ENCODE data around the gene ASB4. TPM values are rescaled to one million over a fixed set of nuclear protein-coding genes. Genes with fewer than 3 reads are reported as not detected.
A peak's percentile ranks its signal among the peaks of the same experiment; 100 is the strongest.

Gene ASB4, protein sequence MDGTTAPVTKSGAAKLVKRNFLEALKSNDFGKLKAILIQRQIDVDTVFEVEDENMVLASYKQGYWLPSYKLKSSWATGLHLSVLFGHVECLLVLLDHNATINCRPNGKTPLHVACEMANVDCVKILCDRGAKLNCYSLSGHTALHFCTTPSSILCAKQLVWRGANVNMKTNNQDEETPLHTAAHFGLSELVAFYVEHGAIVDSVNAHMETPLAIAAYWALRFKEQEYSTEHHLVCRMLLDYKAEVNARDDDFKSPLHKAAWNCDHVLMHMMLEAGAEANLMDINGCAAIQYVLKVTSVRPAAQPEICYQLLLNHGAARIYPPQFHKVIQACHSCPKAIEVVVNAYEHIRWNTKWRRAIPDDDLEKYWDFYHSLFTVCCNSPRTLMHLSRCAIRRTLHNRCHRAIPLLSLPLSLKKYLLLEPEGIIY
- not detected in 2 replicates for total RNA-seq
- long read RNA-seq: 0 reads

DNA sequence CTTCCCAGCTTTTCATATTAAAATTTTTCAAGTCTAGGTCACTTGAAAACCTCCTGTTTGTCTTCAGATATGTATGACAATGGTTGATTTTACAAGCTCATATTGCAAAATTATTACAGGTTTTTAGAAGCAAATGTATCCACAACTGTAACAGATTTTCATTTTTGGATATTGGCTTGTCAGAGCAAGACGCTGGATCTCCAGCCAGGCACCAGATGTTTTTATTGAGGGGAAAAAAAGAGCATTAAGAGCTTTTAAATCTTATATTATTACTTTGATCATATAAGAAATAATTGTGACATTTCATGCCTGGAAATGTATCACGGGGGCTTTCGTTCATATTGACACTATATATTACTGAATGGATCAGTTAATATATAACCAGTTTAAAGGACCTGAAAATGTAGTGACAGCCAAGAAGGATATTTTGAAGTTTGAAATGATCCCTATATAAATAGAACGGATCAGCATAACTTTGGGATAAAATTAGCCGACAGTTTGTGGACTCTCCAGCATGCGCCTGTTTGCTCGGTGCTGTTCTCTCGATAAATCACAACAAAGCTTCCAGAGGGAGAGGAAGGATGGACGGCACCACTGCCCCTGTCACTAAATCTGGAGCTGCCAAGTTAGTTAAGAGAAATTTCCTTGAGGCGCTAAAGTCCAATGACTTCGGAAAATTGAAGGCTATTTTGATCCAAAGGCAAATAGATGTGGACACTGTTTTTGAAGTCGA, at the start of gene ASB4:
Gene ASB4, plus strand, starts transcription at position 553 of the 733 bp plus-strand sequence. Its CDS starts 29 bp downstream, at position 582.
- DNase-seq (ENCODE audit: extremely low spot score, unreplicated experiment): no peak
- H3K9me3 Mint-ChIP-seq (ENCODE audit: unreplicated experiment): no peaks in the 10 kb centered on the region
- H3K4me1 Mint-ChIP-seq (ENCODE audit: unreplicated experiment): no peaks in the 10 kb centered on the region
- no peaks in the 10 kb centered on the region for H3K36me3 Mint-ChIP-seq (ENCODE audit: unreplicated experiment)
- TF ChIP-seq, protein P1, sequence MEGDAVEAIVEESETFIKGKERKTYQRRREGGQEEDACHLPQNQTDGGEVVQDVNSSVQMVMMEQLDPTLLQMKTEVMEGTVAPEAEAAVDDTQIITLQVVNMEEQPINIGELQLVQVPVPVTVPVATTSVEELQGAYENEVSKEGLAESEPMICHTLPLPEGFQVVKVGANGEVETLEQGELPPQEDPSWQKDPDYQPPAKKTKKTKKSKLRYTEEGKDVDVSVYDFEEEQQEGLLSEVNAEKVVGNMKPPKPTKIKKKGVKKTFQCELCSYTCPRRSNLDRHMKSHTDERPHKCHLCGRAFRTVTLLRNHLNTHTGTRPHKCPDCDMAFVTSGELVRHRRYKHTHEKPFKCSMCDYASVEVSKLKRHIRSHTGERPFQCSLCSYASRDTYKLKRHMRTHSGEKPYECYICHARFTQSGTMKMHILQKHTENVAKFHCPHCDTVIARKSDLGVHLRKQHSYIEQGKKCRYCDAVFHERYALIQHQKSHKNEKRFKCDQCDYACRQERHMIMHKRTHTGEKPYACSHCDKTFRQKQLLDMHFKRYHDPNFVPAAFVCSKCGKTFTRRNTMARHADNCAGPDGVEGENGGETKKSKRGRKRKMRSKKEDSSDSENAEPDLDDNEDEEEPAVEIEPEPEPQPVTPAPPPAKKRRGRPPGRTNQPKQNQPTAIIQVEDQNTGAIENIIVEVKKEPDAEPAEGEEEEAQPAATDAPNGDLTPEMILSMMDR (IDR thresholded peaks at IDR 0.05): no peak
- H3K27ac Mint-ChIP-seq (ENCODE audit: unreplicated experiment): no peak within 1 kb of the TSS
- peaks cover 5% of the 10 kb centered on the region for H3K27me3 Mint-ChIP-seq (ENCODE audit: unreplicated experiment)
- H3K4me3 Mint-ChIP-seq (ENCODE audit: unreplicated experiment): no peak within 1 kb of the TSS

DNA sequence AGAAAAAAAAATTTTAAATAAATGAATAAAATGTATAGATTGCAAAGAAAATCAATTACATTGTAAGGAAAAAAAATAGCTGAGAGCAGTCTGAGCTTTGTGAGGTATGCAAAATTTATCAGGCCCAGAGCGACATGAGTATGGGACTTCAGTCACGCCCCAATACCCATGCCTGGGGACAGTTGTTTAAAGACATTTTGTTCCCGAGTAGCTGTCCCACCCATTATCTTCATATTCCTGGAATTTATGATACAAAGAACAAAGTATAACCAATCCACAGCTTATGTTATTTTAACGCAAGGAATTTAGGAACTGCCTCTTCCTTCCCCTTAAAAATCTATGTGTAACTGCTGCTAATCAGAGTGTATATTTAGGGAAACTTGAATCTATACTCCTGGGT, 49.3 kb upstream of the ASB4 start:
- no peak for DNase-seq (ENCODE audit: extremely low spot score, unreplicated experiment)
- Mint-ChIP-seq H3K36me3 (ENCODE audit: unreplicated experiment) (peaks cover 4% of the 10 kb centered on the region), H3K4me1 (ENCODE audit: unreplicated experiment) (peaks cover 41% of the 10 kb centered on the region), H3K9me3 (ENCODE audit: unreplicated experiment) (no peaks in the 10 kb centered on the region), H3K27me3 (ENCODE audit: unreplicated experiment) (no peaks in the 10 kb centered on the region), H3K4me3 (ENCODE audit: unreplicated experiment) (no peak overlapping the region), H3K27ac (ENCODE audit: unreplicated experiment) (peak overlapping the region; percentile 80)
- TF ChIP-seq, protein P1 (IDR thresholded peaks at IDR 0.05): no peak

DNA sequence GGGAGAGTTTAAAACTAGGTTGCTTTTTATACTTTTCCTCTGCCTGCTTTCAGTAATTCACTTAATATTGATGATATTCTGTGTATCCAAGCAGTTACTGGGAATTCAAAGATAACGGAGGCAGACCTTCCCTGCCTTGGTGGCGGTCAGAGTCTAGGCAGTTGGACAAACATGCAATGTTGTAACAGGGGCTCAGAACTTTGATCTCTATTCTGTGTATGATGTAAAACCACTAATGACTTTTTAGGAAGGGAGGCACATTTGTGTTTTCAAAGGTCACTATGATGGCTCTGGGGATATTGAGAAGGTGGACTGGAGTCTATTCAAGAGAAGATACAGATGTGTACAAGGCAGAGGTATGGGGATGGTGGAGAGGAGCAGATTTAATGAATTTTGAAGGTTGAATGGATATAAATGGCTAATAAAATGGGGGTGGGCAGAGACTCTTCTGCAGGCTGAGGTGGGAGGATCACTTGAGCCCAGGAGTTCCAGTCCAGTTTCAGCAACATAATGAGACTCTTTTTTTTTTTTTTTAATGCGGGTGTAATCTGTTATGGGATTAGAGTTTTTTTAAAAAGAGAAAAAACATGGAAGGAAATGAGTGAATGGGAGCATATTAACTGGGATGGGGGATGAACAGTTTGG, 45.2 kb upstream of the ASB4 start:
- H3K4me1 Mint-ChIP-seq (ENCODE audit: unreplicated experiment): peaks cover 17% of the 10 kb centered on the region
- H3K27me3 Mint-ChIP-seq (ENCODE audit: unreplicated experiment): no peaks in the 10 kb centered on the region
- H3K27ac Mint-ChIP-seq (ENCODE audit: unreplicated experiment): no peak overlapping the region
- H3K9me3 Mint-ChIP-seq (ENCODE audit: unreplicated experiment): no peaks in the 10 kb centered on the region
- TF ChIP-seq, protein P1 (IDR thresholded peaks at IDR 0.05): no peak
- DNase-seq (ENCODE audit: extremely low spot score, unreplicated experiment): no peak
- no peak overlapping the region for H3K4me3 Mint-ChIP-seq (ENCODE audit: unreplicated experiment)
- H3K36me3 Mint-ChIP-seq (ENCODE audit: unreplicated experiment): no peaks in the 10 kb centered on the region

DNA sequence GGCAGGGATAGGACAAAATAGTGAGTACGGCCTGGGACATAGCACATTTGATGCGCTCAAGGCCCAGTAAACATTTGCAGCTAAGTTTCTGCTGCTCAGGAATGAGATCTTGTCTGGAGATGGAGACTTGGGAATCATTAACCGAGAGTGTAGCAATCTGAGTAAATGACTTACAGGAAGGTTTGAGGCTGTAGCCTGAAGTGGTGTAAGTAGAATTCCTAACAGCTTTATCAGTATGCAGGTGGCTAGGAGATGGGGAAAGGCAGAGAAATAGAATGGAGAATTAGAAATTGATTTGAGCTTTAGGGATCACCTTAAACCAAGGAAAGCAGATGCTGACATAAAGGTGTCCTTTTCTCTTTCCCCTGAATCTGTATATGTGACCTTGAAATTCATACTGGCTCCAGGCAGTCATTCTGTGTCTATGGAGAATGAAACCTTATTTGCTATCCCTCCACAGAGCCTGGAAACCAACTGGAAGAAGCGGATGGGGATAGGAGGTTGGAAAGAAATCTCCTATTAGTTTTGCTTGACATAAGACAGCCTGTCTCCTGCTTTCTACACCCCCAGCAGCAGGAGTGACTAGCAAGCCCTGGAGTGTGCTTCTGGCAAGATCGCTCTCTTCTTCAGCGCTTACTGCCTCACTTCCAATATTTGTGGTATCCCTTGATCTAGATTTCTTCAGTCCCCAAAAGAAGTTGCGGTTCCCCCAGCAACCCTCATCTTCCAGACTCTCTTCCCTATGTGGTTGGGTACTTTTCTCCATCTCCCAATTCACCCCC, 44.5 kb upstream of the ASB4 start:
- Mint-ChIP-seq H3K27ac (ENCODE audit: unreplicated experiment) (peak overlapping the region; percentile 0), H3K27me3 (ENCODE audit: unreplicated experiment) (no peaks in the 10 kb centered on the region), H3K4me3 (ENCODE audit: unreplicated experiment) (no peak overlapping the region), H3K9me3 (ENCODE audit: unreplicated experiment) (no peaks in the 10 kb centered on the region), H3K4me1 (ENCODE audit: unreplicated experiment) (peaks cover 12% of the 10 kb centered on the region), H3K36me3 (ENCODE audit: unreplicated experiment) (no peaks in the 10 kb centered on the region)
- TF ChIP-seq, protein P1 (IDR thresholded peaks at IDR 0.05): no peak
- DNase-seq (ENCODE audit: extremely low spot score, unreplicated experiment): no peak
